DOHH2 (cell line): ENCODE measurements around the gene TMEM263.

Source experiments
- CTCF ChIP-seq: fragments of 200-600 bp; sonication (generic); IDR thresholded peaks from one replicate; pipeline ENCODE4 v1.5.1; 2014; ENCODE audit warnings: antibody characterized with exemption, mild to moderate bottlenecking, low read depth, low read length; ENCODE audit not compliant: poor library complexity, severe bottlenecking
- EZH2phosphoT487 ChIP-seq: fragments of 200-600 bp; sonication (generic); IDR thresholded peaks from 2 replicates; pipeline ENCODE4 v1.6.1; 2017; ENCODE audit warnings: borderline replicate concordance, mild to moderate bottlenecking, antibody characterized with exemption, low read length, moderate library complexity, mixed read lengths

DNA sequence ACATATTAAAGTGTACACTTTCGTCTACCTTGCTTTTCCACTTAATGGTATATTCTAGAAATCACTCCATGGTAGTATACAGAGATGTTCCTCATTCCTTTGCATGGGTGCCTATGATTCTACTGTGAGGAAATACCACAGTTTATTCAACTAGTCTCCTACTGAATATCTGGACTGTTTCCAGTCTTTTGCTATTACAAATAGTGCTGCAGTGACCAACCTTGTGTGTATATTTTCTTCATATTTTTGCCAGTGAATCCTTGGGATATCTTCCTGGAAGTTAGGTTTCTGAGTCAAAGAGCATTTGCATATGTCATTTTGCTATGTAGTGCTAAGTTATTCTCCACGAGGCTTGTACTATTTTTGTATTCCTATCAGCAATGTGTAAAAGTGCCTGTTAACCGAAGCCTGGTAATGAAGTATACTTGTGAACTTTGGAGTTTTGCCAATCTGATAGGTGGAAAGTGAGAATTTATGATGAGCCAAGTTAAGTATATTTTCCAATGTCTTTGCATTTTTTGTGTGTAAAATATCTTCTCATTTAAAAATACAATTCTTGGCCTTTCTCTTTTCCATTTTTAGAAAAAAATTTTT lies 31.3 kb upstream of the TMEM263 start:
- TF ChIP-seq CTCF (no peak), EZH2phosphoT487 (no peak)
